ENCODE results near the gene AOX1. TPM values are rescaled to one million over a fixed set of nuclear protein-coding genes. Genes with fewer than 3 reads are reported as not detected.
A peak's percentile ranks its signal among the peaks of the same experiment; 100 is the strongest.
"Not testable (repeated sequence)": the region's sequence is repeated elsewhere in the genome, so short reads cannot be mapped to it uniquely, and the experiment has no call there.

The AOX1 gene
- 10 to 100 TPM in 1 of 4 donors, 1 to 10 TPM in 2, under 1 TPM in 1; 0.45 to 27.3 (median 1.8) TPM for polyA plus RNA-seq
- long read RNA-seq, donor 1 = 0 reads
- long read RNA-seq, donor 2 = 0 reads
- long read RNA-seq, donor 3 = 0 reads
- long read RNA-seq, donor 4 = 0 reads
- long read RNA-seq, donor 5 = 0 reads
- long read RNA-seq, donor 6 = 0 reads
- long read RNA-seq, donor 7 = 0 reads
- long read RNA-seq, donor 8 = 0 reads
- long read RNA-seq, donor 9 = 0 reads
- long read RNA-seq, donor 10 = 0 reads

DNA sequence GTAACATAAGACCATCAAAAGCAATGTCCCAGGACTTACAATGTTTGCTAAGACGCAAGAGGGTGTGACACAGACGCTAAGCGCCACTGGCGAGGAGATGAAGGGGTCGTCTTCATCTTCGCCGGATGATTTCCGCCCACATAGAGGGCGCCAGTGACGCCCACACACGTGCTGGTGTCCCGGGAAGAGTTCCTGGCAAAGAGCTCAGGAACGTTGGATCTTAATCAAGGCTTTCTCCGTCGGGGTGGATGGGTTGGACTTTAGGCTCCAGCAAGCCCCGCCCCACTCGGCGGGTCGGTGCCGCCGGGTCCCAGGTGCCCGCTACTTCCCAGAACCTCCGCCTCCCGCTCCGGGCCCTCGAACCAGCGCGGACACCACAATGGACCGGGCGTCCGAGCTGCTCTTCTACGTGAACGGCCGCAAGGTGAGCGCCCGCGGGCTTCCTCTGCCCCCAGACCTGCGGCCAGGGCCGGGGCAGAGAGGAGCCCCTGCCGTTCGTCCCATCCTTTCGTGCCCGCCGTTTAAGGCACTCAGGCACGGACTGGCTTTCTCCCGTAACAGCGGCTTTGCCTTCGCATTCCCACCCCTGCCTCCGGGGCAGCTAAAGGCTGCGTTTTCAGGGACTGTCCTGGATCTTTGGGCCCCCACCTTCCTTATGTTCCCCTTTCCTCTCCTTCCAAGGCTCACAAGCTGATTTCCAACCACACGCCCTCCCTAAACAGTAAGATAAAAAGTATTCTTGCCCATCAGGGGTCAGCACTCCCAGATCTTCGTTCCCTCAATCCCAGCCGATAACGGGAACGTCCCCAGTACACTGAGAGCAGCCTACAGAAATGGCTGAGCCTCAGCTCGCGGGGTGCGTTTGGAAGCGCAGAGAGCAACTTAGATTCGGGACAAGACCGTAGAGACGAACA lies at the start of gene AOX1:
Gene AOX1 (plus strand): TSS at position 285 of the 914 bp plus-strand sequence. CDS start 95 bp downstream, at position 380.
- Histone ChIP-seq H3K4me1 (ENCODE audit: control insufficient read depth in 3 of 3, insufficient read depth in 2 of 3, low read depth in 1 of 3, low read length in 2 of 3) (peaks cover 0 to 4% (median 0%) of the 10 kb centered on the region in 3 donors), H3K9me3 (ENCODE audit: control insufficient read depth in 2 of 2, insufficient read depth in 1 of 2, low read depth in 1 of 2, low read length in 1 of 2) (no peaks in the 10 kb centered on the region), H3K4me3 (ENCODE audit: low read depth in 1 of 3, low read length in 3 of 3) (peak within 1 kb of the TSS; percentile 25 to 46 (median 39)), H3K36me3 (ENCODE audit: control insufficient read depth in 3 of 3, insufficient read depth in 2 of 3, low read depth in 1 of 3, low read length in 3 of 3) (no peaks in the 10 kb centered on the region), H3K27ac (ENCODE audit: low read depth in 1 of 3, low read length in 2 of 3) (peak within 1 kb of the TSS in 2 of 3 donors; percentile 2 to 57), H3K27me3 (ENCODE audit: control insufficient read depth in 3 of 3, insufficient read depth in 3 of 3, low read length in 3 of 3) (no peaks in the 10 kb centered on the region)
- DNase-seq (peak; percentile 73 to 76), FAIRE-seq (no peak)
- 7 to 18% (median 16%) methylated on average over 62 of the region's 62 CpGs for WGBS, 3 donors

DNA sequence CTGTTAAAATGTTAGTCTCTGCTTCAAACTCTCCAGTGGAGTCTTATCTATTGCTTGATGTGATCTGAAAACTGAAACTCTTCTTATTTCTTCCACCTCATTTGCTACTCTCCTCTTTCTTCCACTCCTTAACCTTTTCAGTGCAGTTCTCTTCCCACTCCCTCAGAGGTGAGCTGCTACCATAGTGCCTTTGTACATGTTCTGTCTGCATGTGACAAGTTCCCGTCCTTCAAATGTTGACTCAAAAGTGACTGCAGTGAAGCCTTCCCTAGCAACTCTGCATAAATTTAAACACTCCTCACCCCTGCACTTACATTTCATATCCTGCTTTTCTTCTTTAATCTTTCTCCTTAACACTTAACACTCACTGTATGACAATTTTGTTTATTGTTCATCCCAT lies 47.7 kb upstream of the AOX1 start:
- FAIRE-seq = no peak
- Histone ChIP-seq H3K27me3 (ENCODE audit: control insufficient read depth in 3 of 3, insufficient read depth in 3 of 3, low read length in 3 of 3) (no peaks in the 10 kb centered on the region), H3K4me1 (ENCODE audit: control insufficient read depth in 3 of 3, insufficient read depth in 2 of 3, low read depth in 1 of 3, low read length in 2 of 3) (no peaks in the 10 kb centered on the region), H3K27ac (ENCODE audit: low read depth in 1 of 3, low read length in 2 of 3) (no peak overlapping the region), H3K4me3 (ENCODE audit: low read depth in 1 of 3, low read length in 3 of 3) (no peak overlapping the region), H3K36me3 (ENCODE audit: control insufficient read depth in 3 of 3, insufficient read depth in 2 of 3, low read depth in 1 of 3, low read length in 3 of 3) (peaks cover 0 to 3% (median 0%) of the 10 kb centered on the region in 3 donors), H3K9me3 (ENCODE audit: control insufficient read depth in 2 of 2, insufficient read depth in 1 of 2, low read depth in 1 of 2, low read length in 1 of 2) (peaks cover 0 to 8% of the 10 kb centered on the region in 2 donors)
- DNase-seq = no peak
- WGBS, 3 donors = 90 to 100% (median 97%) methylated on average over 1 of the region's 1 CpG

DNA sequence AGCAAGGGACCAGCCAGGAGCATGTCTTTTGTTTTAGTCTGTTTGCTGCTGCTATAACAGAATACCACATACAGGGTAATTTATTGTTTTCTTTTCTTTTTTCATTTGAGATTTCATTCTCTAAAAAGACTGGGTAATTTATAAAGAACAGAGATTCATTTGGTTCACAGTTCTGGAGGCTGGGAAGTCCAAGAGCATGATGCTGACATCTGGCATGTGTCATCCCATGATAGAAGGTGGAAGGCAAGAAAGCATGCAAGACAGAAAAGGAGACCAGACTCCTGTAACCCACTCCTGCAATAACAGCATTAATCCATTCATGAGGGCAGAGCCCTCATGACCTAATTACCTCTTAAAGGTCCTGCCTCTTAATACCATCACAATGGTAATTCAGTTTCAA lies 45.0 kb upstream of the AOX1 start:
- Histone ChIP-seq H3K36me3 (ENCODE audit: control insufficient read depth in 3 of 3, insufficient read depth in 2 of 3, low read depth in 1 of 3, low read length in 3 of 3) (peaks cover 0 to 6% (median 0%) of the 10 kb centered on the region in 3 donors), H3K27me3 (ENCODE audit: control insufficient read depth in 3 of 3, insufficient read depth in 3 of 3, low read length in 3 of 3) (no peaks in the 10 kb centered on the region)
- FAIRE-seq = no peak

DNA sequence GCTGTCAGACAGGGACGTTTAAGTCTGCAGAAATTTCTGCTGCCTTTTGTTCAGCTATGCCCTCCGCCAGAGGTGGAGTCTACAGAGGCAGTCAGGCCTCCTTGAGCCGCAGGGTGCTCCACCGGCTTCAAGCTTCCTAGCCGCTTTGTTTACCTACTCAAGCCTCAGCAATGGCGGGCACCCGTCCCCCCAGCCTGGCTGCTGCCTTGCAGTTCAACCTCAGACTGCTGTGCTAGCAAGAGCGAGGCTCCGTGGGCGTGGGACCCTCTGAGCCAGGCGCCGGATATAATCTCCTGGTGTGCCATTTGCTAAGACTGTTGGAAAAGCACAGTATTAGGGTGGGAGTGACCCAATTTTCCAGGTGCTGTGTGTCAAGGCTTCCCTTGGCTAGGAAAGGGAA lies 19.2 kb upstream of the AOX1 start:
- H3K36me3 ChIP-seq (ENCODE audit: control insufficient read depth in 3 of 3, insufficient read depth in 2 of 3, low read depth in 1 of 3, low read length in 3 of 3); FAIRE-seq; H3K27ac ChIP-seq (ENCODE audit: low read depth in 1 of 3, low read length in 2 of 3); DNase-seq; H3K4me1 ChIP-seq (ENCODE audit: control insufficient read depth in 3 of 3, insufficient read depth in 2 of 3, low read depth in 1 of 3, low read length in 2 of 3); H3K27me3 ChIP-seq (ENCODE audit: control insufficient read depth in 3 of 3, insufficient read depth in 3 of 3, low read length in 3 of 3); H3K4me3 ChIP-seq (ENCODE audit: low read depth in 1 of 3, low read length in 3 of 3): not testable (repeated sequence)
- 93 to 98% (median 94%) methylated on average over 12 of the region's 12 CpGs for WGBS, 3 donors
- peaks cover 0 to 10% of the 10 kb centered on the region in 2 donors for H3K9me3 ChIP-seq (ENCODE audit: control insufficient read depth in 2 of 2, insufficient read depth in 1 of 2, low read depth in 1 of 2, low read length in 1 of 2)

More for the DNA sequence above, 45.0 kb upstream of the AOX1 start:
- Histone ChIP-seq H3K27ac (ENCODE audit: low read depth in 1 of 3, low read length in 2 of 3) (no peak overlapping the region), H3K9me3 (ENCODE audit: control insufficient read depth in 2 of 2, insufficient read depth in 1 of 2, low read depth in 1 of 2, low read length in 1 of 2) (peaks cover 0 to 8% of the 10 kb centered on the region in 2 donors), H3K4me1 (ENCODE audit: control insufficient read depth in 3 of 3, insufficient read depth in 2 of 3, low read depth in 1 of 3, low read length in 2 of 3) (no peaks in the 10 kb centered on the region), H3K4me3 (ENCODE audit: low read depth in 1 of 3, low read length in 3 of 3) (no peak overlapping the region)
- DNase-seq = no peak

DNA sequence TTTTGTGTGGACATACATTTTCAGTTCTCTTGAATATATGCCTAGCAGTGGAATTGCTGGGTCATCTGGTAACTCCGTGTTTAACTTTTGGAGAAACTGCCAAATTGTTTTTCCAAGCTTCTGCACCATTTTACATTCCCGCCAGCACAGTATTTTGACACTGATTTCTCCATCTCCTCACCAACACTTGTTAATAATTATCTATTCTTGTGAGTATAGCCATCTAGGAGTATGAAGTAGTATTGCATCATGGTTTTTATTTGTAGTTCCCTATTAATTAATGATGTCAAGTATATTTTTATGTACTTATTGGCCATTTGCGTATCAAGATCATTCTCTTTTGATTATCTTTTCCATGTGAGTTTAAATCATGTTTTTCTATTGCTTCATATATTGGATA lies 17.9 kb upstream of the AOX1 start:
- Histone ChIP-seq H3K4me1 (ENCODE audit: control insufficient read depth in 3 of 3, insufficient read depth in 2 of 3, low read depth in 1 of 3, low read length in 2 of 3) (no peaks in the 10 kb centered on the region), H3K27me3 (ENCODE audit: control insufficient read depth in 3 of 3, insufficient read depth in 3 of 3, low read length in 3 of 3) (no peaks in the 10 kb centered on the region), H3K4me3 (ENCODE audit: low read depth in 1 of 3, low read length in 3 of 3) (no peak overlapping the region), H3K36me3 (ENCODE audit: control insufficient read depth in 3 of 3, insufficient read depth in 2 of 3, low read depth in 1 of 3, low read length in 3 of 3) (peaks cover 0 to 2% (median 0%) of the 10 kb centered on the region in 3 donors), H3K9me3 (ENCODE audit: control insufficient read depth in 2 of 2, insufficient read depth in 1 of 2, low read depth in 1 of 2, low read length in 1 of 2) (peaks cover 0 to 10% of the 10 kb centered on the region in 2 donors), H3K27ac (ENCODE audit: low read depth in 1 of 3, low read length in 2 of 3) (no peak overlapping the region)
- FAIRE-seq (no peak), DNase-seq (no peak)
- 97 to 98% (median 98%) methylated on average over 3 of the region's 3 CpGs for WGBS, 3 donors

DNA sequence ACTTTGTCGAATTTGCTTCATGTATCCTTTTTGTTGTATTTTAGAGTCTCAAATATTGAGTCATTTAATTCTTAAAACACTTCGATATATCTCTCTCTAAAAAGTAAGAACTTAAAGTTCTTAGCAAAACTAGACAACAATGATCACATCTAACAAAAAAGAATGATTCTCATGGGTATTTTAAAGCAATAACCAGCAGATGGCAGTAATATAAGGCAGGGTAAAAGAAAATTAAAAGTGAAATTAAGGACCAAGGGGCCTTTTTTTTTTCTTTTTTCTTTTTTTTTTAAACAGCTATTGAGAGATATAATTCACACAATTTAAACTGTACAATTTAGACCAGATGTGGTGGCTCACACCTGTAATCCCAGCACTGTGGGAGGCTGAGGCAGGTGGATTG lies 9.9 kb upstream of the AOX1 start:
- Histone ChIP-seq H3K27ac (ENCODE audit: low read depth in 1 of 3, low read length in 2 of 3) (no peak overlapping the region), H3K27me3 (ENCODE audit: control insufficient read depth in 3 of 3, insufficient read depth in 3 of 3, low read length in 3 of 3) (no peaks in the 10 kb centered on the region), H3K4me3 (ENCODE audit: low read depth in 1 of 3, low read length in 3 of 3) (no peak overlapping the region), H3K36me3 (ENCODE audit: control insufficient read depth in 3 of 3, insufficient read depth in 2 of 3, low read depth in 1 of 3, low read length in 3 of 3) (no peaks in the 10 kb centered on the region), H3K4me1 (ENCODE audit: control insufficient read depth in 3 of 3, insufficient read depth in 2 of 3, low read depth in 1 of 3, low read length in 2 of 3) (no peaks in the 10 kb centered on the region), H3K9me3 (ENCODE audit: control insufficient read depth in 2 of 2, insufficient read depth in 1 of 2, low read depth in 1 of 2, low read length in 1 of 2) (no peaks in the 10 kb centered on the region)
- FAIRE-seq = peak; percentile 94
- no peak for DNase-seq
- 85 to 89% (median 86%) methylated on average over 2 of the region's 2 CpGs for WGBS, 3 donors

DNA sequence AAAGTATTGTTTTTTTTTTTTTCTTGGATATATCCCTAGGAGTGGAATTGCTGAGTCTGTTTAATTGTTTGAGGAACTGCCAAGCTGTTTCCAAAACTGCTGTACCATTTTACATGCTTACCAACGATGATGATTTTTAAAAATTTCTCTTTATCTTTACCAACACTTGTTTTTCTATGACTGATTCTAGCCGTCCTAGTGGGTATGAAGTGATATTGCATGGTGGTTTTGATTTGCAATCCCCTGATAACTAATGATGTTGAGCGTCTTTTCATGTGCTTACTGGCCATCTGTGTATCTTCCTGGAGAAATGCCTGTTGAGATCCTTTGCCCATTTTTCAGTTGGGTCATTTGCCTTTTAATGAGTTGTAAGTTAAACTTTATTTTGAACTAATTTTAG lies 8.8 kb upstream of the AOX1 start:
- 91 to 99% (median 91%) methylated on average over 3 of the region's 3 CpGs for WGBS, 3 donors

DNA sequence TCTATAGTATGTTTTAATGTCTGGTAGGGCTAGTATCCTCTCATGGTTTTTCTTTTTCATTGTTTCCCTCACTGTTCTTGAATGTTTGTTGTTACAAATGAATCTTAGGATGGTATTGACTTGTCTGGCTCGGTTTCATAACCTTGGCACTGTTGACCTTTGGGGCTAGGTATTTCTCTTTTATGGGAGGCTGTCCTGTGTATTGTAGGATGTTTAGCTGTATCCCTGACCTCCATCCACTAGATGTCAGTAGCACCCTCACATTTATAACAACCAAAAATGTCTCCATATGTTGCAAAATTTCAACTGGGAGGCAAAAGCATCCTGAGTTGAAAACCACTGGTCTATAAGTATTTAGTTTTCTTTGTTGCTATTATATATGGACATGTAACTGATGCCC lies 7.0 kb upstream of the AOX1 start:
- Histone ChIP-seq H3K27me3 (ENCODE audit: control insufficient read depth in 3 of 3, insufficient read depth in 3 of 3, low read length in 3 of 3) (no peaks in the 10 kb centered on the region), H3K27ac (ENCODE audit: low read depth in 1 of 3, low read length in 2 of 3) (no peak overlapping the region), H3K36me3 (ENCODE audit: control insufficient read depth in 3 of 3, insufficient read depth in 2 of 3, low read depth in 1 of 3, low read length in 3 of 3) (no peaks in the 10 kb centered on the region), H3K4me1 (ENCODE audit: control insufficient read depth in 3 of 3, insufficient read depth in 2 of 3, low read depth in 1 of 3, low read length in 2 of 3) (no peaks in the 10 kb centered on the region), H3K4me3 (ENCODE audit: low read depth in 1 of 3, low read length in 3 of 3) (no peak overlapping the region), H3K9me3 (ENCODE audit: control insufficient read depth in 2 of 2, insufficient read depth in 1 of 2, low read depth in 1 of 2, low read length in 1 of 2) (no peaks in the 10 kb centered on the region)
- DNase-seq (peak; percentile 37 to 54), FAIRE-seq (no peak)
- 15 to 46% (median 21%) methylated on average over 1 of the region's 1 CpG for WGBS, 3 donors

More for the DNA sequence above, 8.8 kb upstream of the AOX1 start:
- FAIRE-seq = no peak
- Histone ChIP-seq H3K27me3 (ENCODE audit: control insufficient read depth in 3 of 3, insufficient read depth in 3 of 3, low read length in 3 of 3) (no peaks in the 10 kb centered on the region), H3K4me3 (ENCODE audit: low read depth in 1 of 3, low read length in 3 of 3) (no peak overlapping the region), H3K9me3 (ENCODE audit: control insufficient read depth in 2 of 2, insufficient read depth in 1 of 2, low read depth in 1 of 2, low read length in 1 of 2) (no peaks in the 10 kb centered on the region), H3K27ac (ENCODE audit: low read depth in 1 of 3, low read length in 2 of 3) (no peak overlapping the region), H3K4me1 (ENCODE audit: control insufficient read depth in 3 of 3, insufficient read depth in 2 of 3, low read depth in 1 of 3, low read length in 2 of 3) (no peaks in the 10 kb centered on the region), H3K36me3 (ENCODE audit: control insufficient read depth in 3 of 3, insufficient read depth in 2 of 3, low read depth in 1 of 3, low read length in 3 of 3) (no peaks in the 10 kb centered on the region)
- no peak for DNase-seq

Data from small intestine (tissue), 16 donors.